HepG2 (cell line): ENCODE measurements around the gene LRPPRC. TPM values are rescaled to one million over a fixed set of nuclear protein-coding genes. Genes with fewer than 3 reads are reported as not detected.
A peak's percentile ranks its signal among the peaks of the same experiment; 100 is the strongest.

Source experiments
- ATAD3A ChIP-seq: sonication (generic); formaldehyde crosslinking; IDR thresholded peaks from 2 replicates; pipeline ENCODE4 v1.4.0; 2020; ENCODE audit warnings: missing genetic modification reagents
- HMG20B ChIP-seq: conservative IDR thresholded peaks from 2 replicates; pipeline ENCODE4 v1.6.1; 2016; ENCODE audit warnings: missing genetic modification reagents, missing compliant biosample characterization
- KDM5A ChIP-seq: fragments of 200-600 bp; sonication (generic); IDR thresholded peaks from 2 replicates; pipeline ENCODE4 v1.7.0; 2018; ENCODE audit warnings: antibody characterized with exemption, mild to moderate bottlenecking, low read length, borderline replicate concordance
- MXD4 ChIP-seq: IDR thresholded peaks from 2 replicates; pipeline ENCODE4 v1.6.1; 2016; ENCODE audit warnings: mild to moderate bottlenecking, missing biosample characterization, missing genetic modification reagents
- MYPOP ChIP-seq: sonication (generic); formaldehyde crosslinking; IDR thresholded peaks from 2 replicates; pipeline ENCODE4 v1.8.1; 2023; ENCODE audit warnings: mild to moderate bottlenecking, moderate library complexity, missing genetic modification reagents
- PHF20 ChIP-seq: sonication (generic); formaldehyde crosslinking; IDR thresholded peaks from 2 replicates; pipeline ENCODE4 v1.5.0; 2020; ENCODE audit warnings: mild to moderate bottlenecking, missing genetic modification reagents
- PRDM4 ChIP-seq: sonication (generic); formaldehyde crosslinking; IDR thresholded peaks from 2 replicates; pipeline ENCODE4 v1.9.0; 2021; ENCODE audit warnings: missing genetic modification reagents, borderline replicate concordance
- PRMT3 ChIP-seq: sonication (generic); formaldehyde crosslinking; IDR thresholded peaks from 2 replicates; pipeline ENCODE4 v1.8.1; 2022; ENCODE audit warnings: low read depth, mild to moderate bottlenecking, moderate library complexity, missing genetic modification reagents, borderline replicate concordance
- RFX3 ChIP-seq: IDR thresholded peaks from 2 replicates; pipeline ENCODE4 v1.6.1; 2016; ENCODE audit warnings: missing biosample characterization, missing genetic modification reagents
- SIN3A ChIP-seq: IDR thresholded peaks from 2 replicates; pipeline ENCODE4 v1.6.1; 2011; ENCODE audit warnings: low read depth, mild to moderate bottlenecking, control low read depth, low read length, borderline replicate concordance
- SPEN ChIP-seq: sonication (generic); formaldehyde crosslinking; IDR thresholded peaks from 2 replicates; pipeline ENCODE4 v1.5.1; 2020; ENCODE audit warnings: low read depth, mild to moderate bottlenecking, missing genetic modification reagents
- ZBTB34 ChIP-seq: sonication (generic); formaldehyde crosslinking; IDR thresholded peaks from 2 replicates; pipeline ENCODE4 v1.8.0; 2022; ENCODE audit warnings: mild to moderate bottlenecking, missing genetic modification reagents
- ZIK1 ChIP-seq: sonication (generic); formaldehyde crosslinking; IDR thresholded peaks from 2 replicates; pipeline ENCODE4 v1.5.0; 2020; ENCODE audit warnings: mild to moderate bottlenecking, low read depth, missing genetic modification reagents, borderline replicate concordance
- ZNF136 ChIP-seq: sonication (generic); formaldehyde crosslinking; IDR thresholded peaks from 2 replicates; pipeline ENCODE4 v1.8.1; 2022; ENCODE audit warnings: low read depth, mild to moderate bottlenecking, moderate library complexity, missing genetic modification reagents
- ZNF24 ChIP-seq: fragments of 450-650 bp; IDR thresholded peaks from 2 replicates; pipeline ENCODE4 v1.6.1; 2017; ENCODE audit warnings: antibody characterized with exemption, mild to moderate bottlenecking
- ZNF281 ChIP-seq: sonication (generic); formaldehyde crosslinking; IDR thresholded peaks from 2 replicates; pipeline ENCODE4 v1.4.0; 2020; ENCODE audit warnings: missing genetic modification reagents, borderline replicate concordance
- ZNF556 ChIP-seq: sonication (generic); formaldehyde crosslinking; IDR thresholded peaks from 2 replicates; pipeline ENCODE4 v1.4.0; 2020; ENCODE audit warnings: mild to moderate bottlenecking, missing genetic modification reagents, borderline replicate concordance
- ZNF570 ChIP-seq: sonication (generic); formaldehyde crosslinking; IDR thresholded peaks from 2 replicates; pipeline ENCODE4 v1.4.0; 2020; ENCODE audit warnings: mild to moderate bottlenecking, missing genetic modification reagents, borderline replicate concordance
- polyA plus RNA-seq, 8 experiments: library from polyadenylated mRNA; depleted of rRNA in 3 of 8; stranded (reverse) in 7 of 8; unstranded in 1 of 8; fragments of >200 nt; fragmentation: Illumina TruSeq in 4 of 8; extraction: Trizol in 4 of 8; gene quantifications; 2 replicates each; pipeline versions ENCODE4 v1.2.1 to v1.2.3, GENCODE V29; 2011 to 2016; ENCODE audit warnings: low read depth in 4 of 8, missing spikeins in 1 of 8, mixed read lengths in 1 of 8; ENCODE audit not compliant: insufficient read depth in 1 of 8
- total RNA-seq, 5 experiments: library from RNA; depleted of rRNA; stranded (reverse); fragments of >200 nt; fragmentation: Illumina TruSeq; extraction: Trizol; gene quantifications; 2 replicates each; pipeline ENCODE4 v1.2.3, GENCODE V29; 2016; ENCODE audit warnings: low read depth in 1 of 5
- TF ChIP-seq, protein P1 (sequence below): sonication (generic); formaldehyde crosslinking; IDR thresholded peaks from 2 replicates; pipeline ENCODE4 v1.8.1; 2023; ENCODE audit warnings: missing genetic modification reagents, mild to moderate bottlenecking, borderline replicate concordance

LRPPRC gene
- total and polyA plus RNA-seq, 2 of the 13 experiments (the other 11 are each of a cell fraction or from before 2014, with no cell fraction given): 117 to 167 TPM

DNA sequence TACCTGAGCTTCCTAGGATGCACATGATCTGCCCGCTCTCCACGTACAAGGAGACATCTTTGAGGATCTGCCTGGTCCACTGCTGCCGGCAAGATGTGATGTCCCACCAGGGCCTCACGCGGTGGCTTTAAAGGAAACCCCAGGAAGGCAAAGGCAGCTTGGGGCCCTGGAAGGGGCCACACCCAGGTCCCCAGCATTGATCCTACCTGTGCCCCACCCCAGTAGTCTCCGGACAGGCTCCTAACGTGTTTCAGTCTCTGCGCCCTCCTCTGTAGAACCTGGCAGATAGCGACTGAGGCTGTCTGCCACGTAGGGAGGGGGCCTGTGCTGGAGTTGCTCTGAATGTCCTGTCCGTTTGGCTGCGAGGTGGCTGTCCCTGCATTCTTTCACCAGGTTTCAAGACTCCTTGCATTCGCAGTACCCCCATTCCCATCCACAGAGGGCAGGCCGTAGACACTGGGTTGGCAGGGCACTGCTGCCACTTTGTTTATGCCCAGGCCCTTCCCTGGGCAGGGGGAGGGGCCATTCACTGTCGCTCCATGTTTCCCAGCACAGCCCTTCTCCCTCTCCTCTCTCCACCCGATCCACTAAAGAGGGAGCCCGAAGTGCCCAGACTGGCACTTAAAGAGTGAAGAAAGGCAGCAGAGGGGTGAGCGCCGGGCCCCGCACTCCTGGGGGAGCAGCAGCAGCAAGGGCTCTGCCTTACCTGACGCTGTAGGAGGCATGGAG is 157.8 kb downstream of the LRPPRC start (continued):
- TF ChIP-seq ZNF24 (no peak), ZNF281 (CRISPR knock-in tag) (peak; percentile 65), RFX3 (CRISPR knock-in tag) (no peak), MXD4 (CRISPR knock-in tag) (no peak), SPEN (CRISPR knock-in tag) (no peak; the same call in 1 of the 2 replicates), PRMT3 (CRISPR knock-in tag) (no peak), ZNF556 (CRISPR knock-in tag) (no peak), ZNF570 (CRISPR knock-in tag) (no peak), ATAD3A (no peak), MYPOP (CRISPR knock-in tag) (no peak), PHF20 (no peak), PRDM4 (CRISPR knock-in tag) (no peak), ZIK1 (CRISPR knock-in tag) (0 out of 2 replicates have a peak, but pooled peaks have one; percentile 5), SIN3A (no peak), KDM5A (no peak), ZNF136 (CRISPR knock-in tag) (no peak), ZBTB34 (CRISPR knock-in tag) (no peak), HMG20B (CRISPR knock-in tag) (no peak)
- TF ChIP-seq, protein P1, sequence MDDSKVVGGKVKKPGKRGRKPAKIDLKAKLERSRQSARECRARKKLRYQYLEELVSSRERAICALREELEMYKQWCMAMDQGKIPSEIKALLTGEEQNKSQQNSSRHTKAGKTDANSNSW: no peak
